Stimulated activated CD4-positive, alpha-beta T cell treated with anti-CD3 and anti-CD28 coated beads, Interleukin-15, amount 100 ng/mL, for 24 hours (primary cell): ENCODE data around the gene ADGRV1.

Source experiments
- DNase-seq: peaks from one replicate; pipeline ENCODE4 v3.0.0-alpha.2; 2020

The ADGRV1 gene

GRCh38 chr5:90558344-90559192 is at the start of gene ADGRV1:
Gene ADGRV1, plus strand, starts transcription at chr5:90558797. Its CDS starts 99 bp downstream, at chr5:90558896.
- DNase-seq, result peak; percentile 23

- no peak for DNase-seq
These were observed 48.2 kb upstream of the ADGRV1 start for GRCh38 chr5:90510438-90510837.

GRCh38 chr5:90514520-90514919 is 44.1 kb upstream of the ADGRV1 start:
- no peak for DNase-seq

GRCh38 chr5:90518661-90519060 is 39.9 kb upstream of the ADGRV1 start:
- DNase-seq, result no peak

GRCh38 chr5:90519081-90519480 is 39.5 kb upstream of the ADGRV1 start:
- DNase-seq, result no peak

- DNase-seq, result no peak
These were observed 29.9 kb upstream of the ADGRV1 start for GRCh38 chr5:90528601-90529193.

GRCh38 chr5:90529194-90529938 is 29.2 kb upstream of the ADGRV1 start, which contains the start of gene LYSMD3:
Gene LYSMD3, minus strand, starts transcription at chr5:90529584. Its CDS starts 4,295 bp downstream, at chr5:90525289.
- DNase-seq, result peak; percentile 96

GRCh38 chr5:90529939-90530677 is 28.5 kb upstream of the ADGRV1 start:
- peak; percentile 67 for DNase-seq

- no peak for DNase-seq
These were observed 27.7 kb upstream of the ADGRV1 start for GRCh38 chr5:90530736-90531487.

- no peak for DNase-seq
These were observed 24.8 kb upstream of the ADGRV1 start for GRCh38 chr5:90533794-90534193.

- DNase-seq, result no peak
These were observed 23.7 kb upstream of the ADGRV1 start for GRCh38 chr5:90534922-90535321.

- no peak for DNase-seq
These were observed 15.6 kb upstream of the ADGRV1 start for GRCh38 chr5:90542827-90543519.

- DNase-seq, result no peak
These were observed 13.1 kb upstream of the ADGRV1 start for GRCh38 chr5:90545511-90545910.

GRCh38 chr5:90546216-90546837 is 12.3 kb upstream of the ADGRV1 start:
- no peak for DNase-seq

- no peak for DNase-seq
These were observed 11.5 kb upstream of the ADGRV1 start for GRCh38 chr5:90547072-90547536.

GRCh38 chr5:90548069-90548593 is 10.5 kb upstream of the ADGRV1 start:
- DNase-seq, result no peak

- no peak for DNase-seq
These were observed 9.4 kb upstream of the ADGRV1 start for GRCh38 chr5:90549223-90549622.

- no peak for DNase-seq
These were observed 8.8 kb upstream of the ADGRV1 start for GRCh38 chr5:90549729-90550275.

- DNase-seq, result no peak
These were observed 7.6 kb upstream of the ADGRV1 start for GRCh38 chr5:90550963-90551362.

- DNase-seq, result no peak
These were observed 7.2 kb upstream of the ADGRV1 start for GRCh38 chr5:90551376-90551775.
